Measurements from ENCODE around the gene PDGFD. TPM values are rescaled to one million over a fixed set of nuclear protein-coding genes. Genes with fewer than 3 reads are reported as not detected.

PDGFD gene
- total RNA-seq, 1 donor from 2014 or later = 10.9 TPM

DNA sequence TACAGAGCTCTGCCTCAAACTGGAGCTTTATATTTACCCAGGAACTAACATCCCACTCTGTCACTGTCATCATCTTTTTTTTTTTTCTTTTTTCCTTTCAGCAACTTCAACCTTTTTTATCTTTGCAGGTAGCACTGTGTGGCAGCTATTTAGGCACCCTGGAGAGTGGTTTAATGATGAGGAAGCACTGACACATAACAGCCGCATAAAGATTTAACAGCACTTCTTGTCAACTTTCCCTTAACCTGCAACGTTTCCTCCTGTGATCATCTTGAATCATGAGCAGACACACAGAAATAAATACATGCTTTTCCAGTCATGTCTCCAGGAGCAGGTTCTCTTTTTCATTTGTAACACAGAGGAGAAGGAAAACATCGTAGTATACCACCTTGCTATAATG lies 34.8 kb downstream of the PDGFD start:
- Histone ChIP-seq H3K27me3 (ENCODE audit: low read depth) (no peaks in the 10 kb centered on the region), H3K4me3 (no peak overlapping the region), H3K27ac (replicated peaks) (no peak overlapping the region), H3K9me3 (replicated peaks) (peaks cover 6% of the 10 kb centered on the region), H3K4me1 (peaks cover 14% of the 10 kb centered on the region), H3K36me3 (no peaks in the 10 kb centered on the region)
- intact Hi-C loops (cut with micrococcal nuclease) = no loop called here
- no peak for DNase-seq
- TF ChIP-seq, protein P1, sequence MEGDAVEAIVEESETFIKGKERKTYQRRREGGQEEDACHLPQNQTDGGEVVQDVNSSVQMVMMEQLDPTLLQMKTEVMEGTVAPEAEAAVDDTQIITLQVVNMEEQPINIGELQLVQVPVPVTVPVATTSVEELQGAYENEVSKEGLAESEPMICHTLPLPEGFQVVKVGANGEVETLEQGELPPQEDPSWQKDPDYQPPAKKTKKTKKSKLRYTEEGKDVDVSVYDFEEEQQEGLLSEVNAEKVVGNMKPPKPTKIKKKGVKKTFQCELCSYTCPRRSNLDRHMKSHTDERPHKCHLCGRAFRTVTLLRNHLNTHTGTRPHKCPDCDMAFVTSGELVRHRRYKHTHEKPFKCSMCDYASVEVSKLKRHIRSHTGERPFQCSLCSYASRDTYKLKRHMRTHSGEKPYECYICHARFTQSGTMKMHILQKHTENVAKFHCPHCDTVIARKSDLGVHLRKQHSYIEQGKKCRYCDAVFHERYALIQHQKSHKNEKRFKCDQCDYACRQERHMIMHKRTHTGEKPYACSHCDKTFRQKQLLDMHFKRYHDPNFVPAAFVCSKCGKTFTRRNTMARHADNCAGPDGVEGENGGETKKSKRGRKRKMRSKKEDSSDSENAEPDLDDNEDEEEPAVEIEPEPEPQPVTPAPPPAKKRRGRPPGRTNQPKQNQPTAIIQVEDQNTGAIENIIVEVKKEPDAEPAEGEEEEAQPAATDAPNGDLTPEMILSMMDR (IDR thresholded peaks at IDR 0.05; ENCODE audit: borderline replicate concordance) = no peak

DNA sequence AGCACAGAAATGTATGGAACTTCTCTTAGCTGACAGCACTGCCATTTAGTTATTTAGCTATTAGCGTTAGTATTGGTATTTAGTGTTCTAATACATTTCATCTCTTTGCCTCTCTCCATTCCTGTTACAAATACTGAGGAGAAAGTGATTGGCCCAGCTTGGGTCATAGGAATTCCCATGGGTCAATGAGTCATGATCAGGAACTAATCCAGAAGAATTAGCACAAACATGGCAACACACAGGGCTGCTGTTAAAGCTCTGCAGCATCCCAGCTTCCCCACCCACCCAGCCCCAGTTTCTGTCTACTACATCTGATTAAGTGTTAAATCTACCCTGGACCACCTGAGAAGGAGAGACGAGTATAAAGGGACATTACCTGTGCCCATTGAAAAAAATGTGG lies 36.1 kb downstream of the PDGFD start:
- DNase-seq = no peak
- intact Hi-C loops (cut with micrococcal nuclease) = no loop called here

DNA sequence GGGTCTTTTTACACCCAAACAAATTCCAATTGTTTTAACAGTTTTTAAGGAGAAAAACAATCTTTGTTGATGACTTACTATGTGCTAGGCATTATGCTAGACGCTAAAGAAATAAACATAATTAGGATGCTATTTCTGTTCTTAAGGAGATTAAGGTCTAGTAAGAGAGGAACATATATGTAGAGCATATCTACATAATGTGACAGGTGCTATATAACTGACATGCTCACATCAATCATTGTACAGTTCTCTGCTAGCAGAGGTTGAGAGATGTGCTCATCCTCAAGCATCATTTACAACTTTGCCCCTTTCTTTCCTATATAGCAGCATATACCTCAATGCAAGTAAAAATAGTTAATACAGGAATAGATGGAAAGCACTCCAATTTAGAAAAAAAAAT lies 37.5 kb downstream of the PDGFD start:
- Histone ChIP-seq H3K36me3 (no peaks in the 10 kb centered on the region), H3K27ac (replicated peaks) (no peak overlapping the region), H3K4me3 (no peak overlapping the region), H3K4me1 (peaks cover 20% of the 10 kb centered on the region), H3K27me3 (ENCODE audit: low read depth) (no peaks in the 10 kb centered on the region), H3K9me3 (replicated peaks) (no peaks in the 10 kb centered on the region)
- DNase-seq = no peak
- intact Hi-C loops (cut with micrococcal nuclease) = no loop called here
- TF ChIP-seq, protein P1 (IDR thresholded peaks at IDR 0.05; ENCODE audit: borderline replicate concordance) = no peak

More for the DNA sequence above, 36.1 kb downstream of the PDGFD start:
- Histone ChIP-seq H3K27me3 (ENCODE audit: low read depth) (no peaks in the 10 kb centered on the region), H3K4me3 (no peak overlapping the region), H3K36me3 (no peaks in the 10 kb centered on the region), H3K27ac (replicated peaks) (no peak overlapping the region), H3K9me3 (replicated peaks) (peaks cover 4% of the 10 kb centered on the region), H3K4me1 (peaks cover 20% of the 10 kb centered on the region)
- TF ChIP-seq, protein P1 (IDR thresholded peaks at IDR 0.05; ENCODE audit: borderline replicate concordance) = no peak

DNA sequence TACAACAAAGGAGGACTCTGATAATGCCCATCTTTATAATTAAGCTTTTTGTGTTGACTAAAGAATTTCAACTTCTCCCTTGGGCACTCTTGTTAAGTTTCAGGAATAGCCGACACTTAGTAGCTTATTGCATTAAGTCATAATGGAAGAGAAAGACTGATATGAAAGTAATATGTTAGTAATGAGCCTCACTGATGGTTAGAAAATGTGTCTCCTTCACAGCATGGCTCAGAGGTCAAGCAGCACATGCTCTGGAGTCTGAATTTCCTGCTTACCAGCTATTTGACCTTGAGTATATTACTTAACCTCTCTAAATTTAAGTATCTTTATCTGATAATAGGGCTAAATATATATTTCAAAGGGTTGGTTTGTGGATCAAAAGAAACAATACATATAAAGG lies 39.0 kb downstream of the PDGFD start:
- no peaks in the 10 kb centered on the region for H3K9me3 ChIP-seq (replicated peaks)
- intact Hi-C loops (cut with micrococcal nuclease) = no loop called here
- TF ChIP-seq, protein P1 (IDR thresholded peaks at IDR 0.05; ENCODE audit: borderline replicate concordance) = no peak
- DNase-seq = no peak
- H3K4me1 ChIP-seq = peaks cover 30% of the 10 kb centered on the region
- H3K27ac ChIP-seq (replicated peaks) = no peak overlapping the region
- H3K4me3 ChIP-seq = no peak overlapping the region
- H3K36me3 ChIP-seq = no peaks in the 10 kb centered on the region
- H3K27me3 ChIP-seq (ENCODE audit: low read depth) = no peaks in the 10 kb centered on the region

DNA sequence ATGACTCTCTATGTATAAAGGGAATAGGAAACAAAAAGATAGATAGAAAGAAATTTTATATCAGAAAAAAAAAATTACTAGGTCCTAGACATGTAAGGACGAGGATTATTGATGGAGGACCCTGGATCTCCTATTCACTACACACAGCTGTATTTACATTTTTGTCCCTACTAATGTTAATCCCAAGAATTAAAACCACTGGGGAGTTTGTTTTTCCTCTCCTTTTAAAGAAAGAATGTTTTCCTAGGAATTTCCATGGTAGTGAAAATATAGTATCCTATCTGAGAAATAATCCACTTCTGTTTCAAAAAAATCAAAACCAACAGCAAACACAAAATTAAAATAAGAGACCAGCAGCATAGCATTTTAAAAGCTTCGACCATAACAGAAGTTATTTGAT lies 41.1 kb downstream of the PDGFD start:
- Histone ChIP-seq H3K4me1 (peaks cover 31% of the 10 kb centered on the region), H3K9me3 (replicated peaks) (peaks cover 2% of the 10 kb centered on the region), H3K36me3 (no peaks in the 10 kb centered on the region), H3K27me3 (ENCODE audit: low read depth) (no peaks in the 10 kb centered on the region), H3K27ac (replicated peaks) (no peak overlapping the region), H3K4me3 (no peak overlapping the region)
- TF ChIP-seq, protein P1 (IDR thresholded peaks at IDR 0.05; ENCODE audit: borderline replicate concordance) = no peak
- intact Hi-C loops (cut with micrococcal nuclease) = no loop called here
- no peak for DNase-seq
